Omental fat pad (tissue), 4 donors: ENCODE results near the gene AGPAT3. TPM values are rescaled to one million over a fixed set of nuclear protein-coding genes. Genes with fewer than 3 reads are reported as not detected.

Experiments
- ATAC-seq: fragments of 150-250 bp; one replicate; pipeline ENCODE4 v1.9.1; 2016; ENCODE audit warnings: mild to moderate bottlenecking, moderate library complexity; ENCODE audit not compliant: low FRiP score
- DNase-seq: peaks from one replicate; pipeline ENCODE4 v3.0.0-alpha.2; 2019; ENCODE audit warnings: low spot score
- CTCF ChIP-seq, 3 donors: fragments of 450-650 bp; IDR thresholded peaks; one replicate each; pipeline ENCODE4 v1.5.1; 2016 to 2017; ENCODE audit warnings: antibody characterized with exemption in 3 of 3, mild to moderate bottlenecking in 3 of 3, moderate library complexity in 2 of 3
- total RNA-seq, 4 donors: library from RNA; depleted of rRNA; stranded (reverse); fragments of >200 nt; gene quantifications; one replicate each; pipeline ENCODE4 v1.1.0, GENCODE V29; 2016

The AGPAT3 gene
- total RNA-seq, 4 donors from 2014 or later = 29.7 to 47.0 (median 43.3) TPM

GRCh38 chr21:43971992-43972255 lies 106.9 kb downstream of the AGPAT3 start:
- no peak for DNase-seq
- ATAC-seq = no peak

GRCh38 chr21:43972850-43973633 lies 108.0 kb downstream of the AGPAT3 start:
- TF ChIP-seq CTCF (IDR thresholded peaks at IDR 0.05) = no peak
- ATAC-seq = no peak
- DNase-seq = no peak

More at GRCh38 chr21:43971992-43972255, 106.9 kb downstream of the AGPAT3 start:
- TF ChIP-seq CTCF (IDR thresholded peaks at IDR 0.05) = no peak

- DNase-seq (no peak), ATAC-seq (no peak)
- TF ChIP-seq CTCF (IDR thresholded peaks at IDR 0.05) = no peak
These were observed 108.6 kb downstream of the AGPAT3 start for GRCh38 chr21:43973634-43973955.

GRCh38 chr21:43974791-43975468 lies 109.9 kb downstream of the AGPAT3 start:
- TF ChIP-seq CTCF (IDR thresholded peaks at IDR 0.05) = no peak
- no peak for ATAC-seq
- no peak for DNase-seq

- DNase-seq (peak; percentile 71), ATAC-seq (peak; percentile 76)
- TF ChIP-seq CTCF (IDR thresholded peaks at IDR 0.05) = peak in 2 of 3 donors; percentile 45 to 90
These were observed 110.6 kb downstream of the AGPAT3 start for GRCh38 chr21:43975469-43976098.

- no peak for TF ChIP-seq CTCF (IDR thresholded peaks at IDR 0.05)
- no peak for ATAC-seq
- DNase-seq = no peak
These were observed 111.6 kb downstream of the AGPAT3 start for GRCh38 chr21:43976661-43977060.
